ENCODE measurements around the gene NCOA3.
"Not testable (repeated sequence)": the region's sequence is repeated elsewhere in the genome, so short reads cannot be mapped to it uniquely, and the experiment has no call there.

Gene NCOA3

DNA sequence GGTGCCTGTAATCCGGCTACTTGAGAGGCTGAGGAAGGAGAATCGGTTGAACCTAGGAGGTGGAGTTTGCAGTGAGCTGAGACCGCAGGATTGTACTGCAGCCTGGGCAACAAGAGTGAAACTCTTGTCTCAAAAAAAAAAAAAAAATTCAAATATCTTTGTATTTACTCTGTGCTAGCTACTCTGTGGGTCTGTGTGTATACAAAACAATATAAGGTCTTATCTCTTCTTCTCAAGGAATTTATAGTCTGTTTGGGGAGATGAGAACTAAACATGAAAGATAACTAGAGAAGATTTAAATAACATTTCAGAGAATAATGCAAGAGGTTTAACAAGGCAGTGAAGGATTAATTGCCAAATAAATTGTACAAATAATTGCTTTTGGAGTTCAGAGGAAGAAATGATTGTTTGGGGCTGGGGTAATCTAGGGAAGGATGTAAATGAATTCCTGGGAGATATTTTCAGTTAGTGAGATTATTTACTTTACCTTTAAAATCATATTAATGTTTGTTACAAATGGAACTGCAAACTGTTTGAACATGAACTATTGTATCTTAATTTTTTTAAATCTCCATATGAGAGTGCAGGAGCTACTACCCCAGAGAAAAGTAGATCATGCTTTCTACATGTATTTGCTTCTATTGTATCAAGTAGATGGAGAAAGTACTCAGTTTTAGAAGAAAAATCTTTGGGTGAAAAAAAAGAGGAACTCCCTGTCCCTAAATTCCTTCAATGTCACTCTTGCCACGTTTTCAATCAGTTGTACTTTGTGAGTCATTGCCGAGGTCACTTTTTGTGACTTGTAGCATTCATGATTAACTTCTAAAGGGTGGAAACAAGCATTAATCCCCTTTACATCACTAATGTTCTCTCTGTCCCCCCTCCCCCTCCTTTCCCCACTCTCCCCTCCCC lies 39.0 kb downstream of the NCOA3 start:
- no peak for DNase-seq

DNA sequence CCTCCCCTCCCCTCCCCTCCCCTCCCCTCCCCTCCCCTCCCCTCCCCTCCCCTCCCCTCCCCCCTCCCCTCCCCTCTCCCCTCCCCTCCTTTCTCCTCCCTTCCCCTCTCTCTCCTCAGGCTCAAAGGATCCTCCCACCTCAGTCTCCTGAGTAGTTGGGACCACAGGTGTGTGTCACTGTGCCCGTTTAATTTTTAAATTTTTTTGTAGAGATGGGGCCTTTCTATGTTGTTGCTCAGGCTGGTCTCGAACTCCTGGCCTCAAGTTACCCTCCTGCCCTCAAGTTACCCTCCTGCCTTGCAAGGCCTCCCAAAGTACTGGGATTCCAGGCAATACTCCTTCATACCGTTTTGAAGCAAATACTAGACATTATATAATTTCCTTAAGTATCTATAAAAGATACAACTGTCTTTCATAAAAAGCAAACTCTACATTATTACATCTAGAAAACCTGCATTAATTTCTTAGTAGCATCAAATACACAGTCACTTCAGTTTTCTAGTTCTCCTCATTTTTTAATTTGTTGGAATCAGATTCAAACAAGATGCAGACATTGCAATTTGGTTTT lies 39.8 kb downstream of the NCOA3 start:
- no peak for DNase-seq

DNA sequence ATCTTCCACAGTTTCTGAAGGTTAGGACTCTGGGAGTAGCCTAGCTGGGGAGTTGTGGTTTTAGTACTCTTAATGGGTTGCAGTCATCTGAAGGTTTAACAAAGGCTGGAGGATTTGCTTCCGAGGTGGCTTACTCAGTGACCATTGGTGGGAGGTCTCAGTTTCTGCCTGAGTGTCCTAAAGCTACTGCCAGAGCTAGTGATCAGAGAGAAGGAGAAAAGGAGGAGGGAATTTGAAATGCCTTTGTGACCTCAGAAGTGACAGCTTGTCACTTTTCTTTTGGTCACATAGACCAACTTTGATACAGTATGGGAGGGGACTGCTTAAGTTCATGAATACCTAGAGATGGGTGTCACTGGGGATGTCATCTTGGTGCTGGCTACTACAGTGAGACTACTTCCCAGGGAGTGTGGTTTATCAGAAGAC lies 41.3 kb downstream of the NCOA3 start:
- DNase-seq = no peak

DNA sequence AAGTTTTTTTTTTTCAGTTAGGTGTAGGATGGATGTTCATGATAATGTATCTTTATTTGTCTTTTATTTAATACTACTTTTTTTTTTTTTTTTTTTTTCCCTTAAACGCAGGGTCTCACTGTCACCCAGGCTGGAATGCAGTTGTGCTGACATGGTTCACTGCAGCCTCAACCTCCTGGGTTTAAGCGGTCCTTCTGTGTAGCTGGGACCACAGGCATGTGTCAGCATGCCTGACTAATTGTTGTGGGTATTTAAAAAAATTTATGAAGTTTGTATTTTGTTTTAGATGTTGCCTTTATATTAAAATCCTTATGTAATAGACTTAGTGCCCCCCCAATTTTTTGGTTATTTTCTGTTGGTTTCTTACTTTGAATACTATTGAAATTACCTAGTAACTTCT lies 42.6 kb downstream of the NCOA3 start:
- no peak for DNase-seq

DNA sequence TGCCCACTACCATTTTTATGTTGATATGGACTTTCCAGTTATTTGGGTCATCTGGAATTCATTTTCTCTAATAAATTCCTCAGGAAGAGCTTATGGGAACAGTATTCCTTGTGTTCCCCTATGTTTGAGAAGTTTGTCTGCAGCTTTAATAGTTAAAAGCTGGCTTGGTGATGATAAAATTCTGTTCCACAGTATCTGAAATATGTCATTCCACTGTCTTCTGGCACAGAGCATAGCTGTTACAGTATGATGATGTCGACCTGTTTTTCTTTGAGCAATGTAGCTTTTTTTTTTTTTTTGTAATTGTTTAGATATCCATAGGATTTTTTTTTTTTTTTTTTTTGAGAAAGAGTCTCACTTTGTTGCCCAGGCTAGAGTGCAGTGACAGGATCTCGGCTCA lies 43.2 kb downstream of the NCOA3 start:
- DNase-seq = no peak

DNA sequence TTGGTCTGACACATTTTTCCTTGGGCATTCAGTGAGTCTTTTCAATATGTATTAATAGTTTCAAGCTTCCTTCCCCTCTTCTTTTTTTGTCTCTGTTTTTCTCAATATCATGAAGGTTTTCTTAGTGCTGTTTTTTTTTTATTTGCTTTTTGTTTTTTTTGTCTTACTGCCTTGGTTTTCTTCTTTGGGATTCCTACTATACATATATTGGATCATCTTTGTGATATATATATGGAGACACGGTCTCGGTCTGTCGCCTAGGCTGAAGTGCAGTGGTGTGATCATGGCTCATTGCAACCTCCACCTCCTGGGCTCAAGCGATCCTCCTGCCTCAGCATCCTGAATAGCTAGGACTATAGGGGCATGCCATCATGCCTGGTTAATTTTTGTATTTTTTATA lies 43.8 kb downstream of the NCOA3 start:
- no peak for DNase-seq

DNA sequence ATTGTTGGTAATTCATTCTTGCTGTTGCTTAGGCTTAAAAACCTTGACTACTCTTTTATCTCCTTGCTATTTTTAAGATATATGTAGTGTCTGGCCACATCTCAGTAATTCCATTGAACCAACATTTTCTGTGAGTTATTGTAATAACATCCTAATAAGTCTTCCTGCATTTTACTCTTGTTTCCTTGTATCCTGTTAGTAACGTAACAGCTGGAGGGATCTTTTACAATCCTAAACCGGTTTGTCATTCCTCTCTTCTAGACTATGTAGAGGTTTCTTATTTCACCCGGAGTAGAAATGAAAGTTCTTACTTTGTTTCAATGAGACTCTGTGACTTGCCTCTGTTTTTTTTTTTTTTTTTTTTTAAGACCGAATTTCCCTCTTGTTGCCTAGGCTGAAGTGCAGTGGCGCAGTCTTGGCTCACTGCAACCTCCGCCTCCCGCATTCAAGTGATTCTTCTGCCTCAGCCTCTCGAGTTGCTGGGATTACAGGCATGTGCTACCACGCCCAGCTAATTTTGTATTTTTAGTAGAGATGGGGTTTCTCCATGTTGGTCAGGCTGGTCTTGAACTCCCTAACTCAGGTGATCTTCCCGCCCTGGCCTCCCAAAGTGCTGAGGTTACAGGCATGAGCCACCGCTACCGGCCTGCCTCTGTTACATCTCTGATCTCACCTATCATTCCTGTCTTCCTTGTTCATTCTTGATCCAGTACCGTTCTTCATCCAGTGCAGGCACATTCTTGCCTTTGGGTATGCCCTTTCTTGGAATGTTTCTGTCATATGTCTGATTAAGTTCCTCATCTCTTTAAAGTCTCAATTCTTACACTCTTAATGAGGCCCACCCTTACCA lies 44.7 kb downstream of the NCOA3 start:
- no peak for DNase-seq

DNA sequence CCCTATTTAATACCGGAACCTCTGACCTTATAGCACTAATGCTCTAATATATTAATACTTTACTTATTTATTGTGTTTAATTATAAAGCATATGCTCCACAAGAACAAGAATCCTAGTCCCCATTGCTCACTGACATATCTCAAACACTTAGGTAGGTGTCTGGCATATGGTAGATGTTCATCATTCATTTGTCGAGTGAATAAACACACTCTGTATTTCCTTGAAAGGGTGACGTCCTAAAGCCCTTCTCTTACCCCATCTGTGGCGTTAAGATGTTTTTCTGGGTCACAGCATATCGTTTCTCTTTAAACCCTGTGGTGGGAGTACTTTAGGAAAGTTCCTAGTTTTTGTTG lies 45.3 kb downstream of the NCOA3 start:
- no peak for DNase-seq

DNA sequence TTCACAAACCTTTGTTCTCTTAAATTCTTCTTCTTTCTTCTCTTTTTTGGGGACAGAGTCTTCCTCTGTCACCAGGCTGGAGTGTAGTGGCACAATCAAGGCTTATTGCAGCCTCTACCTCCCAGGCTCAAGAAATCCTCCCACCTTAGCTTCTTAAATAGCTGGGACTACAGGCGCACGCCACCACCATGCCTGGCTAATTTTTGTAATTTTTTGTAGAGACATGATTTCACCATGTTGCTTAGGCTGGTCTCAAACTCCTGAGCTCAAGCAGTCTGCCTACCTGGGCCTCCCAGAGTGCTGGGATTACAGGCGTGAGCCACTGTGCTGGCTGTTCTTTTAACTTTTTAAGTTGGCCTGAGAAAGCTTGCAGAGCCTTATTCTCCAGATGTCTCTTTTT lies 48.0 kb downstream of the NCOA3 start:
- DNase-seq = no peak

DNA sequence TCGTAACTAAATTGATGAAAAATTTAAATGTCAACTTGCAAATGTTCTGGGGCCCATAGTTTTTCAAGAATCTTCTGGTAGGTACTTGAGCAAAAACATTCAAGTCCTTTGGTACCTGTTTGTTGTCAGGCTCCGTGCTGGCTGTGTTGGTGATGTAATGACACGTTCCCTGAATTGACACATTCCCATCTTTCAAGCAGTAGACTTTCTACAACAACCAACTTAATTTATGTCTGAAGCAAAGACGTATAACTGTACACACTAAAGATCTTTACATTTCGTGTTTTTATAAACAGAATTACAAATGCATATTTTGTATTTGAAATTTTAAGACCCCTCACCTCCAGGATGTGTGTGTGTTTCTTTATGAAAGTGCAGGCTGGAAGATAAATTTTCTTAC lies 49.5 kb downstream of the NCOA3 start:
- DNase-seq = no peak

DNA sequence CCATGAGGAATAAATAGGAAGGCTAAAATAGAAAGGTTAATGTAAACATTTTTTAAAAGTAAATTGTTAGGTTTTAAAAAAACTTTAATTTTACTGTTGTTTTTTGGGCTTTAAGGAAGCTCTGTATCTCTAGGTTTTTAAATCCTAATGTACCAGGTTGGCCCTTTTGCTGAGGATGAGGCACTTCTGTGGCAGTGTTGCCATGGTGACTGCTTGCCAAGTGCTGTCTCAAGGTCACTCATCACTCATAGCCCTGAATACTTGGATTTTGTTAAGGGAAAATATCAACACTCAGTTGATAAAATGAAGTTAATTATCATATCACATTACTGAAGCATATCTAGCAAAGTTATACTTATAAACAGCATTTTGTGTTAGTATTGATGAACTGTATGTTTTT lies 50.2 kb downstream of the NCOA3 start:
- no peak for DNase-seq

DNA sequence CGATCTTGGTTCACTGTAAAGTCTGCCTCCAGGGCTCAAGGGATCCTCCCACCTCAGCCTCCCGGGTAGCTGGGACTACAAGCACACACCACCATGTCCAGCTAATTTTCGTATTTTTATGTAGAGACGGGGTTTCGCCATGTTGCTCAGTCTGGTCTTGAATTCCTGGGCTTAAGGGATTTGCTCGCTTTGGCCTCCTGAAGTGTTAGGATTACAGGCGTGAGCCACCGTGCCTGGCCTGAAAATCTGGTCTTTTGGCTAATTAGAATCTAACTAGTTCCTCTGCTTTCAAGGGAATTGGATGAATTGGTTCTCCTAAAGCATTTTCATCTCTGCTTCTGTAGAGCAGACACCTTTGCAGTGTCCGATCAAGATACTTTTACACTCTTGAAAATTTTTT lies 51.3 kb downstream of the NCOA3 start:
- no peak for DNase-seq

DNA sequence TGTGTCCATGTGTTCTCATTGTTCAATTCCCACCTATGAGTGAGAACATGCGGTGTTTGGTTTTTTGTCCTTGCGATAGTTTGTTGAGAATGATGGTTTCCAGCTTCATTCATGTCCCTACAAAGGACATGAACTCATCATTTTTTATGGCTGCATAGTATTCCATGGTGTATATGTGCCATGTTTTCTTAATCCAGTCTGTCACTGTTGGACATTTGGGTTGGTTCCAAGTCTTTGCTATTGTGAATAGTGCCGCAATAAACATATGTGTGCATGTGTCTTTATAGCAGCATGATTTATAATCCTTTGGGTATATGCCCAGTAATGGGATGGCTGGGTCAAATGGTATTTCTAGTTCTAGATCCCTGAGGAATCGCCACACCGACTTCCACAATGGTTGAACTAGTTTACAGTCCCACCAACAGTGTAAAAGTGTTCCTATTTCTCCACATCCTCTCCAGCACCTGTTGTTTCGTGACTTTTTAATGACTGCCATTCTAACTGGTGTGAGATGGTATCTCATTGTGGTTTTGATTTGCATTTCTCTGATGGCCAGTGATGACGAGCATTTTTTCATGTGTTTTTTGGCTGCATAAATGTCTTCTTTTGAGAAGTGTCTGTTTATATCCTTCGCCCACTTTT lies 52.0 kb downstream of the NCOA3 start:
- not testable (repeated sequence) for DNase-seq

DNA sequence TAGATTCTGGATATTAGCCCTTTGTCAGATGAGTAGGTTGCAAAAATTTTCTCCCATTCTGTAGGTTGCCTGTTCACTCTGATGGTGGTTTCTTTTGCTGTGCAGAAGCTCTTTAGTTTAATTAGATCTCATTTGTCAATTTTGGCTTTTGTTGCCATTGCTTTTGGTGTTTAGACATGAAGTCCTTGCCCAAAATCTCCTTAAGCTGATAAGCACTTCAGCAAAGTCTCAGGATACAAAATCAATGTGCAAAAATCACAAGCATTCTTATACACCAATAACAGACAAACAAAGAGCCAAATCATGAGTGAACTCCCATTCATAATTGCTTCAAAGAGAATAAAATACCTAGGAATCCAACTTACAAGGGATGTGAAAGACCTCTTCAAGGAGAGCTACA lies 52.6 kb downstream of the NCOA3 start:
- DNase-seq = not testable (repeated sequence)

DNA sequence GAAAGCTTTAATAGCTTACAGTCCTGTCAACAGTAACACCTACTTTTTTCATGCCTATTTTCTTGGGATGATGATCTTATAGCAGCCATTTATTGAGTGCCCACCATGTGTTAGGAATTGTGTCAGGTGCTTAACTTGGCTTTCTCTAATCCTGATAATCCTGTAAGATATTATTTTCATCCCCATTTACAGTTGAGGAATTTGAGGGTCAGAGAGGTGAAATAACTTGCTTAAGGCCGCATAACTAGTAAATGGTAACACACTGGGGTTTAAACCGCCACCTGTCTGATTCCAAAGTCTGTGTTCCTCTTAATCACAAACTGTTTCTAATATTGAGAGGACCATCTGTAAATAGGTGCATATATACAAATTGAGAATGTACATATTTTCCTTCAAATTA lies 55.5 kb downstream of the NCOA3 start:
- DNase-seq = no peak

DNA sequence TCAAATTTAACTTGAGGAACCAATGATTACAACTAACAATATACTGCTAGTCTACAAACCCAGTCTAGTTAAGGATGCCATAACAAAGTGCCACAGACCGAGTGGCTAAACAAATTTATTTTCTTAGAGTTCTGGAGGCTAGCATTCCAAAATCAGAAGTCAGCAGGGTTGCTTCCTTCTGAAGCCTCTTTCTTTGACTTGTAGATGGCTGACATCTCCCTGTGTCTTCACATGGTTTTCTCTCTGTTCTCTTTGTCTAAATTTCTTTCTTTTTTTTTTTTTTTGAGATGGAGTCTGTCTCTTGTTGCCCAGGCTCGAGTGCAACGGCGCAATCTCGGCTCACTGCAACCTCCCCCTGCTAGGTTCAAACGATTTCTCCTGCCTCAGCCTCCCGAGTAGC lies 56.1 kb downstream of the NCOA3 start:
- no peak for DNase-seq

DNA sequence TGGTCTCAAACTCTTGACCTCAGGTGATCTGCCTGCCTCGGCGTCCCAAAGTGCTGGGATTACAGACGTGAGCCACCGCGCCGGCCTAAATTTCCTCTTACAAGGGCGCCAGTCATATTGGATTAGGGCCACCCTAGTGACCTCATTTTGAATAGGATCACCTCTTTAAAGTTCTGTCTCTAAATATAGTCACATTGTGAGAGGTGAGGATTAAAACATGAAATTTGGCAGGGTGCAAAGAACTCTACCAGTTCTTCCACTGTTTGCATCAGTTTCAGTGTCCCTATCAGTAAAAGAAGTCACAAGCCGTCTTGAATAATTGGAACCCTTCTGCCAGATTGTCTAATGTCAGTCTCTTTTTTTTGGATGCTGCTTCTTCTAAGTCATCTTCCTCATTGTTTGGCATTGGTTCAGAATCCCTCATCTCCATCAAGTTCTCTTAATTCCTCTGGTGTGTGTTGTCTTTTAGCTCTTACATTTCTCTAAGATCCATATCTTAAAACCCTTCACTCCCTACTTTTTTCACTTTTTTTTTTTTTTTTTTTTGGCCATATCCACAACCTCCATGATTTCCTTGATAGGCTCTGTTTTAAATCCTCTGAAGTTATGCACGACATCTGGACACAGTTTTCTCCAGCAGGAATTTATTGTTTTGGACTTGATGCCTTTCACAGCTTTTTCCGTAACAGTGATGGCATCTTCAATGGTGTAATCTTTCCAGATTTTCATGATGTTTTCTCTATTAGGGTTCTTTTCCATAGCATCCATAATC lies 56.8 kb downstream of the NCOA3 start:
- no peak for DNase-seq

DNA sequence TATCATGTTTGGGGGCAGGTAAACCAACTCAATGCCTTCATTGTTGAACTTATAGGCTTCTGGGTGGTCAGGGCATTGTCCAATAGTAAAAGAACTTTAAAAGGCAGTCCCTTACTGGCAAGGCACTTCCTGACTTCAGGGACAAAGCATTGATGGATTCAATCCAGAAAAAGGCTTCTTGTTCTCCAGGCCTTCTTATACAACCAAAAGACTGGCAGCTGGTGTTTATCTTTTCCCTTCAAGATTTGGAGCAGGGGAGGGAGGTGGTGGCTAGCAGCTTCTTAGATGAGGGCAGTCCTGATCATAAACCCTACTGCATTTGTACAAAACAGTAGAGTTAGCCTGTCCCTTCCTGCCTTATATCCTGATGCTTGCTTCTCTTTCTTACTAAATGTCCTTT lies 57.5 kb downstream of the NCOA3 start:
- DNase-seq = no peak

DNA sequence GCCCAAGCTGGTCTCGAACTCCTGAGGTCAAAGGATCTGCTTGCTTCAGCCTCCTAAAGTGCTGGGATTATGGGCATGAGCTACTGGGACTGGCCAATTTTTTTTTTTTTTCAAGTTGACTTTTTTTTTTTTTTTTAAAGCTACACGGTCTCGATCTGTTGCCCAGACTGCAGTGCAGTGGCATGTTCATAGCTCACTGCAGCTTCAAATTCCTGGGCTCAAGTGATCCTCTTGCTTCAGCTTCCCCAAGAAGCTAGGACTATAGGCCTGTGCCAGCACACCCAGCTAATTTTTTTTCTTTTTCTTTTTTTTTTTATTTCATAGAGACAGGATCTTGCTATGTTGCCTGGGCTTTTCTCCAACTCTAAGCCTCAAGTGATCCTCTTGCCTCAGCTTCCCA lies 59.5 kb downstream of the NCOA3 start:
- no peak for DNase-seq

DNA sequence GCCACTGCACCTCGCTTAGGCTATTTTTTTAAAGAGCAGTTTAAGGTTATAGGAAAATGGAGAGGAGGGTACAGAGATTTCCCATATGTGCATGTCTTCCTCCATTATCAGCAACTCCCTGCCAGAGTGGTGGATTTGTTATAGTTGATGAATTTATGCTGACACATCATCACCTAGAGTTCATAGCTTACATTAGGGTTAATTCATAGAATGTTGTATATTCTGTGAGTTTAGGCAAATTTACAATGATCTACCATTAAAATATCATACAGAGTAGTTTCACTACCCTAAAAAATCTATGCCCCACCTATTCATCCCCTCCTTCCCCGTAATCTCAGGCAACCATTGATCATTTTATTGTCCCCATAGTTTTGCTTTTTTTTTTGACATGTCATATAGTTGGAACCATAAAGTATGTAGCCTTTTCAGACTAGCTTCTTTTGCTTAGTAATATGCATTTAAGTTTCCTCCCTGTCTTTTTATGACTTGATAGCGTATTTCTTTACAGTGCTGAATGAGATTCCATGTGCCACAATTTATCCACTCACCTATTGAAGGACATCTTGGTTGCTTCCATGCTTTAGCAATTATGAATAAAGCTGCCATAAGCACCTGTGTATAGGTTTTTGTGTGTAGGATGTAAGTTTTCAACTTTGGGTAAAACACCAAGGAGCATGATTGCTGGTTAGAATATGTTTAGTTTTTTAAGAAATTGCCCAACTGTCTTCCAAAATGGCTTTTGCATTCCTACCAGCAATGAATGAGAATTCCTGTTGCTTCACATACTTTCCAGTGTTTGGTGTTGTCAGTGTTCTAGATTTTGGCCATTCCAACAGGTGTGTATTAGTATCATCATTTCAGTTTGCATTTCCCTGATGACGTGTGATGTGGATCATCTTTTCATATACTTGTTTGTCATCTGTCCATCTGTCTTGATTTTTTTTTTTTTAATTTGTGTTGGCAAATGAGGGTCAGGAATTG lies 60.2 kb downstream of the NCOA3 start:
- no peak for DNase-seq

DNA sequence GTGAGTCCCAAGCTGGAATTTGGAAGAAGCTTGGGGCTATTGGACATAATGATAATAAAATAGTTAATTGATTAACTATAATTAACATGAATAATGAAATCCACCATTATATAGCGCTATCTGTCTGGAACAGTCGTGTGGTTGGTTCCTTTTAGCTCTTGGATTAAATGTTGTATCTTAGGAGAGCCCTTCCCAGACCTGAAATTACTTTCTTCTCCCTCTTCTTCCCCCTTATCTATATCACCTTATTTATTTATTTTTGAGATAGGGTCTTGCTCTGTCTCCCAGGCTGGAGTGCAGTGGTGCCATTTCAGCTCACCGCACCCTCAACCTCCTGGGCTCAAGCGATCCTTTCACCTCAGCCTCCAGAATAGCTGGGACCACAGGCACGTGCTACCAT lies 64.6 kb downstream of the NCOA3 start:
- DNase-seq = no peak

Measured in C1 segment of cervical spinal cord (tissue), 14 donors.